HG02610 (cell line): Measurements from ENCODE around the gene FJX1.
A peak's percentile ranks its signal among the peaks of the same experiment; 100 is the strongest.

Experiments used
- ATAC-seq: cut with Tn5 transposase; IDR thresholded peaks from one replicate; pipeline ENCODE4 v1.9.1; 2021; ENCODE audit warnings: mild to moderate bottlenecking, moderate library complexity; ENCODE audit not compliant: unreplicated experiment

The FJX1 gene, protein sequence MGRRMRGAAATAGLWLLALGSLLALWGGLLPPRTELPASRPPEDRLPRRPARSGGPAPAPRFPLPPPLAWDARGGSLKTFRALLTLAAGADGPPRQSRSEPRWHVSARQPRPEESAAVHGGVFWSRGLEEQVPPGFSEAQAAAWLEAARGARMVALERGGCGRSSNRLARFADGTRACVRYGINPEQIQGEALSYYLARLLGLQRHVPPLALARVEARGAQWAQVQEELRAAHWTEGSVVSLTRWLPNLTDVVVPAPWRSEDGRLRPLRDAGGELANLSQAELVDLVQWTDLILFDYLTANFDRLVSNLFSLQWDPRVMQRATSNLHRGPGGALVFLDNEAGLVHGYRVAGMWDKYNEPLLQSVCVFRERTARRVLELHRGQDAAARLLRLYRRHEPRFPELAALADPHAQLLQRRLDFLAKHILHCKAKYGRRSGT

GRCh38 chr11:35617687-35618496, at the start of gene FJX1:
FJX1 (plus strand) TSS chr11:35618460; CDS start chr11:35618637, 177 bp downstream.
- peak; percentile 27 for ATAC-seq

DNA sequence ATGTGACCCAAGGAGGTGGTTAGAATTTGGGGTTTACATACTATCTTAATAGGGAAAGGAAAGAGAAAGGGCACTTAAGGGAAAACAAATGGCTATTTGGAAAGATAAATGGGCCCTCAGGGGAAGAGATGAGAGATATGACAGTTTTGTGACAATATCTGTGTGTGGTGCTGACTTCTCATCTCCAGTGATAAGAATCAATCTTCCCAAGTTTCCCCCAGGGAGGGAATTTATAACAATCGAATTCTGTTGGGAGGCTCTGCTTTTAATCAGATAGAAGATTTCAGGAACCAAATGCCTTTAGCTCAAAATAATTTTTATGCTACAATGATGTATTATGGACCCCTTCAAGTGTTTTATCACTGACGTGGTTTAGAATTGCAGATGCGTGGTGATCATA, 46.6 kb upstream of the FJX1 start:
- no peak for ATAC-seq

DNA sequence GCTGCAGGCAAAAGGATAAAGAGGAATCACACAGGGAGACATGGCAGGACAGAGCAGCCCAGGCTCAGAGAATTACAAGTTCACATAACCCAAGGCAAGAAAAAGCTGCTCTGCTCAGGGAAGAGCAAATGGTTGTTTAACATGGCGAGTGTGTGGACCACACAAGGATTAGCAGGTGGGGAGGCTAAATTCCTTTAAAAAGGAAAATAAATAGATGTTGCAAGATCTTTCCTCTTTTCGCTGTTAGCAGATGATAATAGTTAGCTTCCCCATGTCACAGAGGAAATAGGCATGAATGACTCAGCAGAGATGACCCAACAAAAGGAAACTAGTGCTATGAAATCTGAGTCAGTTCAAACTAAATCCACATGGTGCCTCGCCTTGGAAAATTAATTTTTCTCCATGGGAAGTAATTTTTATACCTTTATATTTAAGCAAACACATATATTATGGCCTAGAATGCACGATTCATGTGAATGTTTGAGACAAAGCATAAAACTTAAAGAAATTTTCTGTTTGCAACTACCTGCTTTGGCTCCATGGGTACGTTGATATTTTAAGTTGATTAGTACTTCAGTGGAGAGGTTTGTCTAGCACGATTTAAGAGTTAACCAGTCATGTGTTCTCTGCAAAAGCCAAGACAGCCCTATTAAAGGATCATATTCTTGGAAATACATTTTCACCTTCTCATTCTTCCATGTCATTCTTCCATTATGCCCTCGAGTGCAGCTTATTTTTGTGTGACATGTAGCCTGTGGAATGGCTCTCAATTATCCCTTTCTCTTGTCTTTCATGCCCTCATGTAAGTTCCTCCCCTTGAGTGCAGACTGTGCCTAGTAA, 38.5 kb upstream of the FJX1 start:
- ATAC-seq = no peak

DNA sequence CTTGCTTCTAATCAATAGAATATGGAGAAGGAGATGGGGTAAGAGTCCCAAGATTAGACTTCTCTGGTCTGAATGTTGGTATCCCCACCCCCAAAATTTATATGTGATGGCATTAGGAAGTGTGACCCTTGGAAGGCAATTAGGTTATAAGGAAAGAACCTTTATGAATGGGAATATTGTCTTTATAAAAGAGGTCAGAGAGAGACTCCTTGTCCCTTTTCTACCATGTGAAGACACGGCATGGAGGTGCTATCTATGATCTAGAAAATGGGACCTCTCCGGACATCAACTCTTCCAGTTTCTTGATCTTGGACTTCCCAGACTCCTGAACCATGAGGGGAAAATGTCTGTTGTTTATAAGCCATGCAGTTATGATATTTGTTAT, 37.9 kb upstream of the FJX1 start:
- ATAC-seq = no peak

- ATAC-seq = no peak
These were observed 36.2 kb upstream of the FJX1 start for GRCh38 chr11:35582033-35582432.

DNA sequence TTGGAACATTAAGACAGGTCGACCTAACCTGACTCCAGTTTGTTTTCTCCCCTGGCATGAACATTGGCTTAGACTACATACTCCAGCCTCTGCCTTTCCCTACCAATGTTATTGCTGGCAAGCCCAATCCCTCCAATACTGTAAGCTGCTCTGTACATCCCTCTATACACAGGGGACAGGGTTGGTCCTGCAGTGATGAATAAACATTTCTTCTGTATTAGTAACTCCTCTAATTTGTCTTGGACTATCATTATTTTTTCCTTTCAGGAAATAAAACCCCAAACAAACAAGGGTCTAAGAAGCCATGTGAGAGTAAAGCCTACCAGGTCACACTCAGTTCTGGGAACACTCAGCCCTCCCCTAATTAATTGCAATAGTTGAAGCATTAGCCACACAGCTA, 35.1 kb upstream of the FJX1 start:
- ATAC-seq = no peak

DNA sequence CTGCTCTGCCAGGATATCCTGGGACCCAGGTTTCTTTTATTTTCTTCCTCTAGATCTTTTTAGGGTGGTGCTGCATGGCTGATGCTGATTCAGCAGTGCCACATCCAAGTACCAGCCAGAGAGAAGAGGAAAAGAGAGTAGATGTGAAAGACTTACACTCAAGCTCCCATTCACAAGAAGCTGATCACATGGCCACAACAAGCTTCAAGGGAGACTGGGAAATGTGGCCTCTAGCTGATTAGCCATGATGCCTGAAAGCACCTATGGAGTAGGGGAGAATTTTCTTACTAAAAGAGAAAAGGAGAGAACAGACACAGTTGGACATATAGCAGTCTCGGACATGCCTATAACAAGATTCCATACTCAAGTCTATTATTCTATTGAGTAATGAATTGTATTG, 34.4 kb upstream of the FJX1 start:
- ATAC-seq = no peak

GRCh38 chr11:35584321-35584720, 33.9 kb upstream of the FJX1 start:
- ATAC-seq = no peak

- no peak for ATAC-seq
These were observed 32.8 kb upstream of the FJX1 start for GRCh38 chr11:35585416-35585815.

- no peak for ATAC-seq
These were observed 32.0 kb upstream of the FJX1 start for GRCh38 chr11:35586222-35586621.

DNA sequence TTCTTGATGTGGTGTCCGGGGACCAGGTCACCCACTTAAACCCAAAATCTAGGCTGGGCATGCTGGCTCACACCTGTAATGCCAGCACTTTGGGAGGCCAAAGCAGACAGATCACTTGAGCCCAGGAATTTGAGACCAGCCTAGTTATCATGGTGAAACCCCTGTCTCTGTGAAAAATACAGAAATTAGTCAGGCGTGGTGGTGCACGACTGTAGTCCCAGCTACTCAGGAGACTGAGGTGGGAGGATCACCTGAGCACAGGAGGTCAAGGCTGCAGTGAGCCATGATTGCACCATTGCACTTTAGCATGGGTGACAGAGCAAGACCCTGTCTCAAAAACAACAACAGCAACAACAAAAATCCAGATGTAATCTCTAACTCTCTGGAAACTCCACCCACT, 30.3 kb upstream of the FJX1 start:
- ATAC-seq = no peak

GRCh38 chr11:35588627-35589026, 29.6 kb upstream of the FJX1 start:
- no peak for ATAC-seq

DNA sequence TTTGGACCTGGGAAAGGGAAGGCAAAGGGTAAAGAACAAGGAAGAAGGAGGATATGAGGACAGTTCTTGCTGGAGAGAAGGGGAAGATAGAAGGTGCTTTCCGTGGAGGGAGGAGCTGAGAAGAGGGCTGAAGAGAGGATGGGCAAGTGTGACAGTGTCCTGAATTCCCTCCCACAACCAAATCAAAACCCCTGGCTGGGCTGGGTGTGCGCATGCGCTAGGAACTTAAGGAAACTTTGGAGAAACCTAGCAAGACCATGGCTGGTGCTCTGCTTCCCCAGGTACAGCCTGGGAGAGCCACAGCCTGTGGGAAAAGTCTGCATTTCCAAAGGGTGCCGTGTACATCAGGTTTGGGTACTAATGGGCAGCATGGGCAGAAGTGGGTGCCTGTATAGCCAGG, 29.0 kb upstream of the FJX1 start:
- no peak for ATAC-seq

DNA sequence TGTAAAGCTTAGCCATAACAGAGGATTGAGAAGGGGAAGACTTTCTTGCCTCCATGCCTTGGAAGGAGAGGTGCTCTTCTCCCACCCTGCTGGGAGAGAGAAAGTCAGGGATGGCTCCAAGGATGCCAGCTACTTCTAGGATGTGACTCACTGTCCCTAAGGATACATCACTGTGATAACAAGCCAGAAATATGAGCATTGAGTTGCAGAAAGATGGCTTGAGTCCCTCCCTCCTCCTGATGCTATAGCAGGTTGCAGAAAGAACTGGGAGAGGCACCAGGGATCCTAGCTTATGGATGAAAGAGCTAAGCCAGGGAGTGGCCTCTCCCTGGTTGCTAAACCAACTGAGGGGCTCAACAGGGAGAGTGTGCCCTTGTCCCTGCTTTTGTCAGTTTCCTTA, 27.8 kb upstream of the FJX1 start:
- ATAC-seq = no peak

DNA sequence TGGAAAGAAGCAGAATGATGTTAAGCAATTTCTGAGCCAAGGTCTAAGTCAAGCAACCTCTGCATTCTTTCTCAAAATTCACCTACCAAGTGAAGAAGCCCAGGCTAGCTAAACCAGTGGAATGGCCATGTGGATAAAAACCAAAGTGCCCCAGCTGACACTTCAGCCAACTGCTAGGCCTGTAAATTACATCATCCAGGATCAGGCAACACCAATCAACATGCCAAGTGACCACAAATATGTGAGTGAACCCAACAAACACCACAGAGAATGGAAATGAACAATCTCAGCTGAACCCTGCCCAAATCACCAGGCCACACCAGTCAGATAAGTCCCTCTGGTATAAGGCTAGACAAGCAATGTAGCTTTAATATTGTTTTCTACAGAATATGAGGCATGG, 25.1 kb upstream of the FJX1 start:
- no peak for ATAC-seq

- no peak for ATAC-seq
These were observed 23.6 kb upstream of the FJX1 start for GRCh38 chr11:35594680-35595079.

- peak; percentile 92 for ATAC-seq
These were observed 19.8 kb upstream of the FJX1 start for GRCh38 chr11:35598254-35599125.

GRCh38 chr11:35600331-35600838, 17.9 kb upstream of the FJX1 start:
- ATAC-seq = no peak

- no peak for ATAC-seq
These were observed 16.0 kb upstream of the FJX1 start for GRCh38 chr11:35602160-35602793.

GRCh38 chr11:35602979-35603378, 15.3 kb upstream of the FJX1 start:
- ATAC-seq = no peak
